ENCODE measurements around the gene ARL4C. TPM values are rescaled to one million over a fixed set of nuclear protein-coding genes. Genes with fewer than 3 reads are reported as not detected.

Gene ARL4C
- total RNA-seq: 10 to 100 TPM; 16.6 to 33.1 (median 20.1) TPM

GRCh38 chr2:234496835-234497593 lies at the start of gene ARL4C:
TSS of gene ARL4C (minus strand) at chr2:234497081. CDS start at chr2:234496586, 495 bp downstream.
- 5% methylated on average over 37 of the region's 100 CpGs; no CpG with 5 or more reads in 1 of the 2 donors for WGBS, 2 donors
- peak within 1 kb of the TSS; percentile 45 to 83 (median 76) for H3K4me3 ChIP-seq
- peaks cover 20 to 34% (median 22%) of the 10 kb centered on the region in 4 donors for H3K4me1 ChIP-seq
- TF ChIP-seq POLR2AphosphoS5 (IDR thresholded peaks at IDR 0.05) (peak in 1 of 2 donors; percentile 21), EP300 (IDR thresholded peaks at IDR 0.05) (no peak), CTCF (IDR thresholded peaks at IDR 0.05) (peak in 2 of 6 experiments; percentile 3 to 14), POLR2A (IDR thresholded peaks at IDR 0.05) (peak in 3 of 4 donors; percentile 44 to 90 (median 78))
- DNase-seq (peak; percentile 71 to 94), ATAC-seq (ENCODE audit: low FRiP score in 2 of 2) (peak; percentile 64 to 88)
- peaks cover 0 to 4% (median 0%) of the 10 kb centered on the region in 4 donors for H3K27me3 ChIP-seq
- H3K27ac ChIP-seq: peak within 1 kb of the TSS; percentile 81 to 88 (median 86)
- no peaks in the 10 kb centered on the region for H3K36me3 ChIP-seq
- no peaks in the 10 kb centered on the region for H3K9me3 ChIP-seq

- Histone ChIP-seq H3K27me3 (no peaks in the 10 kb centered on the region), H3K4me1 (peaks cover 0 to 4% (median 0%) of the 10 kb centered on the region in 4 donors), H3K27ac (no peak overlapping the region), H3K4me3 (no peak overlapping the region), H3K9me3 (no peaks in the 10 kb centered on the region), H3K36me3 (no peaks in the 10 kb centered on the region)
- DNase-seq (peak; percentile 40 to 72), ATAC-seq (ENCODE audit: low FRiP score in 2 of 2) (peak; percentile 59 to 75)
- WGBS, 2 donors: 25 to 28% methylated on average over 17 to 24 of the region's 24 CpGs
- TF ChIP-seq POLR2AphosphoS5 (IDR thresholded peaks at IDR 0.05) (no peak), POLR2A (IDR thresholded peaks at IDR 0.05) (no peak), EP300 (IDR thresholded peaks at IDR 0.05) (no peak), CTCF (IDR thresholded peaks at IDR 0.05) (peak; percentile 78 to 94 (median 84))
Measured at GRCh38 chr2:234544659-234545611, 48.1 kb upstream of the ARL4C start.

GRCh38 chr2:234542742-234543141 lies 45.9 kb upstream of the ARL4C start:
- Histone ChIP-seq H3K4me1 (peaks cover 0 to 4% (median 0%) of the 10 kb centered on the region in 4 donors), H3K9me3 (peaks cover 4 to 6% (median 4%) of the 10 kb centered on the region in 4 donors), H3K4me3 (no peak overlapping the region), H3K27ac (no peak overlapping the region), H3K27me3 (no peaks in the 10 kb centered on the region), H3K36me3 (no peaks in the 10 kb centered on the region)
- WGBS, 2 donors: 81 to 88% methylated on average over 11 of the region's 11 CpGs
- TF ChIP-seq EP300 (IDR thresholded peaks at IDR 0.05) (no peak), POLR2A (IDR thresholded peaks at IDR 0.05) (no peak), POLR2AphosphoS5 (IDR thresholded peaks at IDR 0.05) (no peak), CTCF (IDR thresholded peaks at IDR 0.05) (no peak)
- no peak for DNase-seq
- no peak for ATAC-seq (ENCODE audit: low FRiP score in 2 of 2)

- no peak for TF ChIP-seq EP300 (IDR thresholded peaks at IDR 0.05)
- TF ChIP-seq CTCF (IDR thresholded peaks at IDR 0.05): no peak
- TF ChIP-seq POLR2AphosphoS5 (IDR thresholded peaks at IDR 0.05): no peak
- no peak for TF ChIP-seq POLR2A (IDR thresholded peaks at IDR 0.05)
- Histone ChIP-seq H3K4me1 (no peaks in the 10 kb centered on the region), H3K4me3 (no peak overlapping the region), H3K27ac (no peak overlapping the region), H3K36me3 (no peaks in the 10 kb centered on the region), H3K27me3 (no peaks in the 10 kb centered on the region), H3K9me3 (peaks cover 4 to 6% (median 4%) of the 10 kb centered on the region in 4 donors)
- DNase-seq (no peak), ATAC-seq (ENCODE audit: low FRiP score in 2 of 2) (no peak)
- WGBS, 2 donors: 66 to 75% methylated on average over 4 of the region's 4 CpGs
Measured at GRCh38 chr2:234537929-234538328, 41.0 kb upstream of the ARL4C start.
